ENCODE measurements around the gene FAR2. TPM values are rescaled to one million over a fixed set of nuclear protein-coding genes. Genes with fewer than 3 reads are reported as not detected.

The FAR2 gene
- total RNA-seq, 1 experiment from 2014 or later: 22.1 TPM

GRCh38 chr12:29211696-29212095, 62.6 kb downstream of the FAR2 start:
- no peak overlapping the region for H4K91ac ChIP-seq (ENCODE audit: insufficient read length, low read depth, low read length)
- no peak overlapping the region for H2BK20ac ChIP-seq (ENCODE audit: low read depth, low read length, poor library complexity, severe bottlenecking)
- no peak overlapping the region for H3K18ac ChIP-seq (ENCODE audit: insufficient read length, low read depth, low read length)
- H2BK120ac ChIP-seq (ENCODE audit: low read depth, low read length, poor library complexity, severe bottlenecking): no peak overlapping the region
- H4K5ac ChIP-seq (ENCODE audit: insufficient read length, low read depth, low read length): no peak overlapping the region
- H3K79me2 ChIP-seq (ENCODE audit: insufficient read depth, low read length): no peaks in the 10 kb centered on the region
- no peaks in the 10 kb centered on the region for H4K20me1 ChIP-seq (ENCODE audit: control insufficient read depth, insufficient read depth, insufficient read length)
- H3K4me2 ChIP-seq (ENCODE audit: insufficient read depth, insufficient read length, low read length): no peak overlapping the region
- H3K9ac ChIP-seq (ENCODE audit: extremely low read depth, insufficient read length, low read length): no peak overlapping the region
- Mint-ChIP-seq H3K36me3 (ENCODE audit: insufficient read depth in 1 of 3, low read depth in 3 of 3) (no peaks in the 10 kb centered on the region), H3K27ac (no peak overlapping the region), H3K4me3 (no peak overlapping the region), H3K27me3 (ENCODE audit: low read depth) (no peaks in the 10 kb centered on the region), H3K4me1 (peaks cover 2 to 9% of the 10 kb centered on the region in 2 experiments; a peak in 3 of 4 replicates), H3K9me3 (no peaks in the 10 kb centered on the region)
- H3K4me1 ChIP-seq (ENCODE audit: insufficient read depth, low read length): peaks cover 4% of the 10 kb centered on the region; the same call in 1 of the 2 replicates
- TF ChIP-seq, protein P1, sequence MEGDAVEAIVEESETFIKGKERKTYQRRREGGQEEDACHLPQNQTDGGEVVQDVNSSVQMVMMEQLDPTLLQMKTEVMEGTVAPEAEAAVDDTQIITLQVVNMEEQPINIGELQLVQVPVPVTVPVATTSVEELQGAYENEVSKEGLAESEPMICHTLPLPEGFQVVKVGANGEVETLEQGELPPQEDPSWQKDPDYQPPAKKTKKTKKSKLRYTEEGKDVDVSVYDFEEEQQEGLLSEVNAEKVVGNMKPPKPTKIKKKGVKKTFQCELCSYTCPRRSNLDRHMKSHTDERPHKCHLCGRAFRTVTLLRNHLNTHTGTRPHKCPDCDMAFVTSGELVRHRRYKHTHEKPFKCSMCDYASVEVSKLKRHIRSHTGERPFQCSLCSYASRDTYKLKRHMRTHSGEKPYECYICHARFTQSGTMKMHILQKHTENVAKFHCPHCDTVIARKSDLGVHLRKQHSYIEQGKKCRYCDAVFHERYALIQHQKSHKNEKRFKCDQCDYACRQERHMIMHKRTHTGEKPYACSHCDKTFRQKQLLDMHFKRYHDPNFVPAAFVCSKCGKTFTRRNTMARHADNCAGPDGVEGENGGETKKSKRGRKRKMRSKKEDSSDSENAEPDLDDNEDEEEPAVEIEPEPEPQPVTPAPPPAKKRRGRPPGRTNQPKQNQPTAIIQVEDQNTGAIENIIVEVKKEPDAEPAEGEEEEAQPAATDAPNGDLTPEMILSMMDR (conservative IDR thresholded peaks at IDR 0.05): no peak
- no peaks in the 10 kb centered on the region for H3K79me1 ChIP-seq (ENCODE audit: insufficient read depth, low read depth, low read length, poor library complexity, severe bottlenecking)
- no peak overlapping the region for H3K23ac ChIP-seq (ENCODE audit: insufficient read length, low read depth, low read length)
- H2AK5ac ChIP-seq (ENCODE audit: insufficient read length, low read length): no peak overlapping the region
- no peak overlapping the region for H3T11ph ChIP-seq (ENCODE audit: low read length)
- no peak overlapping the region for H2BK15ac ChIP-seq (ENCODE audit: low read depth, low read length)
- H3K23me2 ChIP-seq (ENCODE audit: insufficient read length, low read depth, low read length, poor library complexity, severe bottlenecking): no peaks in the 10 kb centered on the region
- H3K27me3 ChIP-seq (ENCODE audit: insufficient read depth, low read length): no peaks in the 10 kb centered on the region
- H3K56ac ChIP-seq (ENCODE audit: insufficient read length, low read depth, low read length): no peak overlapping the region
- no peak overlapping the region for H2AFZ ChIP-seq (ENCODE audit: low read length)
- no peak overlapping the region for H3K27ac ChIP-seq (ENCODE audit: insufficient read length, low read depth, low read length)
- H3K9me3 ChIP-seq (ENCODE audit: control insufficient read depth, low read depth, low read length): no peaks in the 10 kb centered on the region
- no peak for DNase-seq
- no peak overlapping the region for H4K8ac ChIP-seq (replicated peaks; ENCODE audit: insufficient read length, low read depth, low read length)
- WGBS (ENCODE audit: extremely low coverage, insufficient read length, low lambda C conversion rate): no CpG with 5 or more reads among the region's 2 CpGs
- no peak overlapping the region for H2BK12ac ChIP-seq (ENCODE audit: insufficient read length, low read depth, low read length)
- H3K4ac ChIP-seq (ENCODE audit: low read depth, low read length): no peak overlapping the region
- no peak overlapping the region for H3K14ac ChIP-seq (ENCODE audit: insufficient read depth, low read length)
- no peak overlapping the region for H2BK5ac ChIP-seq (ENCODE audit: insufficient read length, low read length)
